ENCODE results near the gene RIOK3. TPM values are rescaled to one million over a fixed set of nuclear protein-coding genes. Genes with fewer than 3 reads are reported as not detected.
"Not testable (repeated sequence)": the region's sequence is repeated elsewhere in the genome, so short reads cannot be mapped to it uniquely, and the experiment has no call there.

The RIOK3 gene
- total and polyA plus RNA-seq, 8 donors = 21.9 to 39.7 (median 36.5) TPM

GRCh38 chr18:23424616-23425015 is 28.5 kb upstream of the RIOK3 start:
- no peaks in the 10 kb centered on the region for H3K27me3 ChIP-seq
- H3K9me3 ChIP-seq = no peaks in the 10 kb centered on the region
- H3K4me3 ChIP-seq = no peak overlapping the region
- H3K4me1 ChIP-seq = no peaks in the 10 kb centered on the region
- no peak overlapping the region for H3K27ac ChIP-seq
- 73 to 79% methylated on average over 4 of the region's 4 CpGs for WGBS, 2 donors
- intact Hi-C loops (cut with DNase I) = no loop called here
- no peak for TF ChIP-seq CTCF (IDR thresholded peaks at IDR 0.05)
- no peaks in the 10 kb centered on the region for H3K36me3 ChIP-seq
- no peak for ATAC-seq
- FAIRE-seq = no peak
- no peak for DNase-seq

GRCh38 chr18:23428821-23429220 is 24.3 kb upstream of the RIOK3 start:
- Histone ChIP-seq H3K9me3 (no peaks in the 10 kb centered on the region), H3K27ac (no peak overlapping the region), H3K27me3 (no peaks in the 10 kb centered on the region), H3K36me3 (no peaks in the 10 kb centered on the region), H3K4me1 (no peaks in the 10 kb centered on the region), H3K4me3 (no peak overlapping the region)
- intact Hi-C loops (cut with DNase I) = no loop called here
- 63 to 78% methylated on average over 3 of the region's 3 CpGs for WGBS, 2 donors
- no peak for TF ChIP-seq CTCF (IDR thresholded peaks at IDR 0.05)
- FAIRE-seq (no peak), DNase-seq (no peak), ATAC-seq (no peak)

- H3K27me3 ChIP-seq; DNase-seq; H3K4me3 ChIP-seq; ATAC-seq; H3K27ac ChIP-seq; H3K9me3 ChIP-seq; H3K36me3 ChIP-seq; intact Hi-C loops (cut with DNase I); FAIRE-seq; H3K4me1 ChIP-seq: not testable (repeated sequence)
- 52 to 57% methylated on average over 3 of the region's 3 CpGs for WGBS, 2 donors
Observed at GRCh38 chr18:23429538-23429937, 23.5 kb upstream of the RIOK3 start.

- WGBS, 2 donors = 80 to 81% methylated on average over 2 of the region's 2 CpGs
- Histone ChIP-seq H3K9me3 (no peaks in the 10 kb centered on the region), H3K27me3 (no peaks in the 10 kb centered on the region), H3K27ac (no peak overlapping the region), H3K4me3 (no peak overlapping the region), H3K4me1 (peaks cover 0 to 9% (median 0%) of the 10 kb centered on the region in 3 donors), H3K36me3 (no peaks in the 10 kb centered on the region)
- DNase-seq (no peak), ATAC-seq (no peak), FAIRE-seq (no peak)
- intact Hi-C loops (cut with DNase I) = no loop called here
- no peak for TF ChIP-seq CTCF (IDR thresholded peaks at IDR 0.05)
Observed at GRCh38 chr18:23433360-23433759, 19.7 kb upstream of the RIOK3 start.

GRCh38 chr18:23437357-23438045 is 15.6 kb upstream of the RIOK3 start:
- DNase-seq (peak; percentile 65 to 91 (median 76)), FAIRE-seq (no peak), ATAC-seq (peak; percentile 99 to 100 (median 99))
- Histone ChIP-seq H3K27ac (peak overlapping the region in 1 of 4 donors; percentile 17), H3K4me1 (peaks cover 2 to 10% (median 5%) of the 10 kb centered on the region in 3 donors), H3K9me3 (no peaks in the 10 kb centered on the region), H3K36me3 (no peaks in the 10 kb centered on the region), H3K27me3 (no peaks in the 10 kb centered on the region), H3K4me3 (peak overlapping the region; percentile 48 to 79 (median 78))
- no peak for TF ChIP-seq CTCF (IDR thresholded peaks at IDR 0.05)
- intact Hi-C loops (cut with DNase I) = no loop called here
- 0% methylated on average over 41 to 42 of the region's 42 CpGs for WGBS, 2 donors

All from pancreas (tissue), 10 donors.